SK-N-SH (cell line): ENCODE results near the gene CA7. TPM values are rescaled to one million over a fixed set of nuclear protein-coding genes. Genes with fewer than 3 reads are reported as not detected.

Source experiments
- CTCF ChIA-PET: fragments of 300-600, 350-600 bp; formaldehyde crosslinking; extraction: SDS; loops from one replicate; lab custom pipeline; 2021; lab: Yijun Ruan, JAX
- POLR2A ChIA-PET: fragments of 350-600 bp; sonication (Branson Sonifier 250); formaldehyde crosslinking; extraction: SDS; loops from one replicate; lab custom pipeline; 2020; ENCODE audit warnings: antibody characterized with exemption, inconsistent platforms; lab: Yijun Ruan, JAX
- DNase-seq: peaks from one replicate; pipeline ENCODE4 v3.0.0; 2012
- H2AFZ ChIP-seq: fragments of 200-600 bp; sonication (generic); 2 replicates; pipeline ENCODE4 v1.8.1; 2016; ENCODE audit warnings: antibody characterized with exemption, mild to moderate bottlenecking, low read depth
- H3F3A ChIP-seq: fragments of 200-600 bp; sonication (generic); replicated peaks from 2 replicates; pipeline ENCODE3; 2016; ENCODE audit warnings: antibody characterized with exemption, mild to moderate bottlenecking; ENCODE audit not compliant: insufficient read depth
- H3K27ac ChIP-seq, 2 experiments: fragments of 200-500 bp in 1 of 2; fragments of 200-600 bp in 1 of 2; sonication (Bioruptor generic) in 1 of 2; sonication (generic), shearing (Covaris generic) in 1 of 2; 2 replicates each; pipeline versions ENCODE4 v1.5.1 to v1.6.1; 2014 to 2016; ENCODE audit warnings: low read depth in 2 of 2, inconsistent platforms in 1 of 2, low read length in 1 of 2, mild to moderate bottlenecking in 1 of 2, mixed read lengths in 1 of 2
- H3K27me3 ChIP-seq: fragments of 200-600 bp; sonication (generic), shearing (Covaris generic); 2 replicates; pipeline ENCODE4 v1.6.1; 2016; ENCODE audit warnings: mixed run types; ENCODE audit not compliant: insufficient read depth
- H3K36me3 ChIP-seq, 2 experiments: fragments of 200-500 bp in 1 of 2; fragments of 200-600 bp in 1 of 2; sonication (Bioruptor generic) in 1 of 2; sonication (generic) in 1 of 2; replicated peaks in 1 of 2; 2 replicates each; pipeline versions ENCODE3 to v1.5.1; 2014 to 2016; ENCODE audit warnings: low read length in 1 of 2, mild to moderate bottlenecking in 1 of 2; ENCODE audit not compliant: insufficient read depth in 2 of 2, control insufficient read depth in 1 of 2
- H3K4me1 ChIP-seq, 2 experiments: fragments of 200-500 bp in 1 of 2; fragments of 200-600 bp in 1 of 2; sonication (Bioruptor generic) in 1 of 2; sonication (generic), shearing (Covaris generic) in 1 of 2; 2 replicates each; pipeline versions ENCODE4 v1.5.1 to v1.6.1; 2014 to 2016; ENCODE audit warnings: low read depth in 1 of 2, low read length in 1 of 2, mixed run types in 1 of 2; ENCODE audit not compliant: insufficient read depth in 2 of 2, control insufficient read depth in 1 of 2
- H3K4me2 ChIP-seq: fragments of 200-600 bp; sonication (generic), shearing (Covaris generic); 2 replicates; pipeline ENCODE4 v1.6.1; 2017; ENCODE audit warnings: mixed run types
- H3K4me3 ChIP-seq, 2 experiments: fragments of 200-500 bp in 1 of 2; fragments of 200-600 bp in 1 of 2; sonication (Bioruptor generic) in 1 of 2; sonication (generic), shearing (Covaris generic) in 1 of 2; 2 replicates each; pipeline versions ENCODE4 v1.5.1 to v1.8.1; 2014 to 2016; ENCODE audit warnings: low read depth in 2 of 2, inconsistent platforms in 1 of 2, low read length in 1 of 2, mild to moderate bottlenecking in 1 of 2, mixed read lengths in 1 of 2, moderate library complexity in 1 of 2
- H3K79me2 ChIP-seq: fragments of 200-600 bp; sonication (generic); 2 replicates; pipeline ENCODE4 v1.8.1; 2017; ENCODE audit warnings: mild to moderate bottlenecking; ENCODE audit not compliant: insufficient read depth
- H3K9ac ChIP-seq: fragments of 200-600 bp; sonication (generic); 2 replicates; pipeline ENCODE4 v1.6.1; 2017; ENCODE audit warnings: mixed run types
- H3K9me2 ChIP-seq: fragments of 200-600 bp; sonication (generic); 2 replicates; pipeline ENCODE4 v1.6.1; 2017; ENCODE audit warnings: mixed run types
- H3K9me3 ChIP-seq: fragments of 200-600 bp; sonication (generic); 2 replicates; pipeline ENCODE4 v1.6.1; 2017; ENCODE audit warnings: mixed run types, mild to moderate bottlenecking, moderate library complexity
- H4K20me1 ChIP-seq: fragments of 200-600 bp; sonication (generic); 2 replicates; pipeline ENCODE4 v1.6.1; 2017; ENCODE audit warnings: mild to moderate bottlenecking, mixed run types; ENCODE audit not compliant: insufficient read depth
- CHD2 ChIP-seq: fragments of 150-350 bp; IDR thresholded peaks from 2 replicates; pipeline ENCODE4 v1.6.1; 2018; ENCODE audit warnings: low read length; ENCODE audit not compliant: partially characterized antibody
- GABPA ChIP-seq: IDR thresholded peaks from 2 replicates; pipeline ENCODE4 v1.4.0; 2012; ENCODE audit warnings: low read depth, mild to moderate bottlenecking
- MEF2A ChIP-seq: IDR thresholded peaks from 2 replicates; pipeline ENCODE4 v1.4.0; 2012; ENCODE audit warnings: low read depth, borderline replicate concordance
- MXI1 ChIP-seq: IDR thresholded peaks from 2 replicates; pipeline ENCODE4 v1.6.1; 2012; ENCODE audit warnings: mild to moderate bottlenecking, low read depth, low read length, improper control_type of control experiment
- NFIC ChIP-seq: IDR thresholded peaks from 2 replicates; pipeline ENCODE4 v1.4.0; 2012; ENCODE audit warnings: borderline replicate concordance
- RXRA ChIP-seq: IDR thresholded peaks from 2 replicates; pipeline ENCODE4 v1.4.0; 2012; ENCODE audit warnings: low read depth, mild to moderate bottlenecking, borderline replicate concordance
- SIN3A ChIP-seq: IDR thresholded peaks from 2 replicates; pipeline ENCODE4 v1.6.1; 2012; ENCODE audit warnings: low read depth, mild to moderate bottlenecking, low read length, moderate library complexity, borderline replicate concordance
- TCF12 ChIP-seq: IDR thresholded peaks from 2 replicates; pipeline ENCODE4 v1.4.0; 2012
- TEAD4 ChIP-seq: IDR thresholded peaks from 2 replicates; pipeline ENCODE4 v1.4.0; 2012; ENCODE audit warnings: mild to moderate bottlenecking, borderline replicate concordance; ENCODE audit not compliant: insufficient read depth
- WGBS: methylation state at CpG from one replicate; pipeline ENCODE4 v1.1.6; 2017; ENCODE audit warnings: low lambda C conversion rate; 5-methylcytosine and 5-hydroxymethylcytosine counted together
- polyA plus RNA-seq, 3 experiments: library from polyadenylated mRNA; depleted of rRNA; stranded (reverse); fragments of >200 nt; gene quantifications; 2 replicates each; pipeline ENCODE4 v1.2.3, GENCODE V29; 2012
- TF ChIP-seq, protein P1 (sequence below): IDR thresholded peaks from 2 replicates; pipeline ENCODE4; 2012
- TF ChIP-seq, protein P2 (sequence below): fragments of 150-350 bp; IDR thresholded peaks from 2 replicates; pipeline ENCODE4 v1.6.1; 2017; ENCODE audit warnings: antibody characterized with exemption, low read length, low read depth, borderline replicate concordance
- TF ChIP-seq, protein P3 (sequence below): IDR thresholded peaks from 2 replicates; pipeline ENCODE4 v1.4.0; 2012; ENCODE audit warnings: low read depth, borderline replicate concordance
- TF ChIP-seq, protein P4 (sequence below): fragments of 150-350 bp; IDR thresholded peaks from 2 replicates; pipeline ENCODE4 v1.6.1; 2016; ENCODE audit warnings: mild to moderate bottlenecking, low read depth, low read length

The CA7 gene
- polyA plus RNA-seq, 1 of the 3 experiments (the other 2 are of a cell fraction): 0.12 TPM

DNA sequence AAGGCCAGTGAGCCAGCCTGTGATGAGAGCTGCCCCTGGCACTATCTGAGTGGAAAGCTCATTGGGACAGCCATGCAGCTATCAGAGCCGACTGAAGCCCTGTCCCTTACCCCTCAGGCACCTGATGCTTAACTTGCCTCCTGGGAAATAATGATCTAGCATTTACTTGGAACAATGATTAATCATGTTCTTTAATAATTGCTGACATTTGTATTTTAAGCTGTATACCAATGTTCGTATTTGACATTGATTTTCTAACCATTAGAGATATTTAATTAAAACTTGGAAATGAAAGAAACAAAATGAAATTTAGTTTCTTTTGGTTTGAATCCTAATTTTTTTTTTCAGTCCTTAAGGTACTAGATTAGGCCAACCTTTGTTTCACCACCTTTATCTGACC is 46.6 kb downstream of the CA7 start:
- H3K9me3 ChIP-seq: no peaks in the 10 kb centered on the region
- peaks cover 3% of the 10 kb centered on the region for H3F3A ChIP-seq
- no peaks in the 10 kb centered on the region for H3K27me3 ChIP-seq
- no peak overlapping the region for H3K9ac ChIP-seq
- no peak overlapping the region for H3K4me2 ChIP-seq
- H3K36me3 ChIP-seq: peaks cover 2 to 4% of the 10 kb centered on the region in 2 experiments
- no peak overlapping the region for H2AFZ ChIP-seq
- ChIA-PET CTCF (interaction anchor here (0.9 to 3.0 kb wide), 6 partner anchors 14 to 265 kb away, joined by 3 to 8 read pairs (median 4); partner anchors contain the start of gene CES3), POLR2A (interaction anchor here (0.7 kb wide), 1 partner anchor 10 kb away, joined by 4 read pairs; the partner anchor contains the start of gene PDP2)
- TF ChIP-seq, protein P1, sequence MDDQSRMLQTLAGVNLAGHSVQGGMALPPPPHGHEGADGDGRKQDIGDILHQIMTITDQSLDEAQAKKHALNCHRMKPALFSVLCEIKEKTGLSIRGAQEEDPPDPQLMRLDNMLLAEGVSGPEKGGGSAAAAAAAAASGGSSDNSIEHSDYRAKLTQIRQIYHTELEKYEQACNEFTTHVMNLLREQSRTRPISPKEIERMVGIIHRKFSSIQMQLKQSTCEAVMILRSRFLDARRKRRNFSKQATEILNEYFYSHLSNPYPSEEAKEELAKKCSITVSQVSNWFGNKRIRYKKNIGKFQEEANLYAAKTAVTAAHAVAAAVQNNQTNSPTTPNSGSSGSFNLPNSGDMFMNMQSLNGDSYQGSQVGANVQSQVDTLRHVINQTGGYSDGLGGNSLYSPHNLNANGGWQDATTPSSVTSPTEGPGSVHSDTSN: no peak
- TF ChIP-seq, protein P2, sequence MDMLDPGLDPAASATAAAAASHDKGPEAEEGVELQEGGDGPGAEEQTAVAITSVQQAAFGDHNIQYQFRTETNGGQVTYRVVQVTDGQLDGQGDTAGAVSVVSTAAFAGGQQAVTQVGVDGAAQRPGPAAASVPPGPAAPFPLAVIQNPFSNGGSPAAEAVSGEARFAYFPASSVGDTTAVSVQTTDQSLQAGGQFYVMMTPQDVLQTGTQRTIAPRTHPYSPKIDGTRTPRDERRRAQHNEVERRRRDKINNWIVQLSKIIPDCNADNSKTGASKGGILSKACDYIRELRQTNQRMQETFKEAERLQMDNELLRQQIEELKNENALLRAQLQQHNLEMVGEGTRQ: no peak
- H3K4me3 ChIP-seq: no peak overlapping the region
- no peak overlapping the region for H3K27ac ChIP-seq
- no peaks in the 10 kb centered on the region for H3K79me2 ChIP-seq
- no peaks in the 10 kb centered on the region for H4K20me1 ChIP-seq
- H3K4me1 ChIP-seq: peaks cover 0 to 7% of the 10 kb centered on the region in 2 experiments; a peak in 1 of 4 replicates
- no peak for DNase-seq
- no peaks in the 10 kb centered on the region for H3K9me2 ChIP-seq
- WGBS: 82% methylated on average over 2 of the region's 2 CpGs

DNA sequence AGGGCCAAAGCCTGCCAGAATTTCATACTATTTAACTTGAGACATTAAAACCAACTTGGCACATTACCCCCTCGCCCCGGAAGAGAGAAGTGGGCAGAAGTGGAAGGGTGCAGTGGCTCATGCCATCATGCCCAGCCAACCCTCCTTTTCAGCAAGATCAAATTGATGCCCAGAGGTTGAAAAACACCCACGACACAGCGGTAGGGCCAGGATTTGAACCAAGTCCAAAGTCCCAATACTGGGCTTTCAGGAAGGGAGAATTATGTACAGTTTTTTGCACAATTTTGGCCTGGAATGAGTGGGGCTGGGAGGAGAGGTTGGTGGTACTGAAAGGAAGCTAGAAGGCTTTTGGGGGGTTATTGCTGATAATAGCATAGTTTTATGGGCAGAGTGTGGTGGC is 47.1 kb downstream of the CA7 start:
- Histone ChIP-seq H3K9ac (no peak overlapping the region), H3K9me3 (no peaks in the 10 kb centered on the region), H3K9me2 (no peaks in the 10 kb centered on the region), H4K20me1 (no peaks in the 10 kb centered on the region), H3F3A (peaks cover 3% of the 10 kb centered on the region), H3K4me3 (no peak overlapping the region)
- TF ChIP-seq SIN3A (no peak), TEAD4 (no peak), MXI1 (no peak), CHD2 (no peak), GABPA (no peak), NFIC (no peak), RXRA (no peak), TCF12 (no peak), MEF2A (no peak)
- TF ChIP-seq, protein P1: no peak
- TF ChIP-seq, protein P3, sequence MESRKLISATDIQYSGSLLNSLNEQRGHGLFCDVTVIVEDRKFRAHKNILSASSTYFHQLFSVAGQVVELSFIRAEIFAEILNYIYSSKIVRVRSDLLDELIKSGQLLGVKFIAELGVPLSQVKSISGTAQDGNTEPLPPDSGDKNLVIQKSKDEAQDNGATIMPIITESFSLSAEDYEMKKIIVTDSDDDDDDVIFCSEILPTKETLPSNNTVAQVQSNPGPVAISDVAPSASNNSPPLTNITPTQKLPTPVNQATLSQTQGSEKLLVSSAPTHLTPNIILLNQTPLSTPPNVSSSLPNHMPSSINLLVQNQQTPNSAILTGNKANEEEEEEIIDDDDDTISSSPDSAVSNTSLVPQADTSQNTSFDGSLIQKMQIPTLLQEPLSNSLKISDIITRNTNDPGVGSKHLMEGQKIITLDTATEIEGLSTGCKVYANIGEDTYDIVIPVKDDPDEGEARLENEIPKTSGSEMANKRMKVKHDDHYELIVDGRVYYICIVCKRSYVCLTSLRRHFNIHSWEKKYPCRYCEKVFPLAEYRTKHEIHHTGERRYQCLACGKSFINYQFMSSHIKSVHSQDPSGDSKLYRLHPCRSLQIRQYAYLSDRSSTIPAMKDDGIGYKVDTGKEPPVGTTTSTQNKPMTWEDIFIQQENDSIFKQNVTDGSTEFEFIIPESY: no peak
- TF ChIP-seq, protein P4, sequence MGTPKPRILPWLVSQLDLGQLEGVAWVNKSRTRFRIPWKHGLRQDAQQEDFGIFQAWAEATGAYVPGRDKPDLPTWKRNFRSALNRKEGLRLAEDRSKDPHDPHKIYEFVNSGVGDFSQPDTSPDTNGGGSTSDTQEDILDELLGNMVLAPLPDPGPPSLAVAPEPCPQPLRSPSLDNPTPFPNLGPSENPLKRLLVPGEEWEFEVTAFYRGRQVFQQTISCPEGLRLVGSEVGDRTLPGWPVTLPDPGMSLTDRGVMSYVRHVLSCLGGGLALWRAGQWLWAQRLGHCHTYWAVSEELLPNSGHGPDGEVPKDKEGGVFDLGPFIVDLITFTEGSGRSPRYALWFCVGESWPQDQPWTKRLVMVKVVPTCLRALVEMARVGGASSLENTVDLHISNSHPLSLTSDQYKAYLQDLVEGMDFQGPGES: no peak
- TF ChIP-seq, protein P2: no peak
- TF ChIP-seq, all 33 proteins: peak for 0
- no peak for DNase-seq
- 92% methylated on average over 4 of the region's 4 CpGs for WGBS
- H3K4me2 ChIP-seq: no peak overlapping the region
- POLR2A ChIA-PET: no interaction called here
- H3K27ac ChIP-seq: no peak overlapping the region
- CTCF ChIA-PET: interaction anchor here (0.8 to 8.5 kb wide), 7 partner anchors 9 to 264 kb away, joined by 3 to 174 read pairs (median 4); partner anchors contain the start of genes CDH16, CES3 and RRAD
- peaks cover 0 to 7% of the 10 kb centered on the region in 2 experiments; a peak in 1 of 4 replicates for H3K4me1 ChIP-seq
- H3K27me3 ChIP-seq: no peaks in the 10 kb centered on the region
- no peaks in the 10 kb centered on the region for H3K79me2 ChIP-seq
- H3K36me3 ChIP-seq: peaks cover 0 to 4% of the 10 kb centered on the region in 2 experiments
- no peak overlapping the region for H2AFZ ChIP-seq
